Sigmoid colon (tissue), 7 donors: ENCODE measurements around the gene EFCAB10. TPM values are rescaled to one million over a fixed set of nuclear protein-coding genes. Genes with fewer than 3 reads are reported as not detected.
"Not testable (repeated sequence)": the region's sequence is repeated elsewhere in the genome, so short reads cannot be mapped to it uniquely, and the experiment has no call there.

Source experiments
- DNase-seq: peaks from one replicate; pipeline ENCODE4 v3.0.0-alpha.2; 2019
- H3K27ac ChIP-seq, 4 donors: fragments of 200-600 bp; sonication (generic); one replicate each; pipeline ENCODE4 v1.5.1; 2016 to 2019; ENCODE audit warnings: mild to moderate bottlenecking in 1 of 4
- H3K27me3 ChIP-seq, 3 donors: fragments of 200-600 bp; sonication (generic); one replicate each; pipeline ENCODE4 v1.5.1; 2019; ENCODE audit warnings: mild to moderate bottlenecking in 1 of 3
- H3K36me3 ChIP-seq, 4 donors: fragments of 200-600 bp; sonication (generic); one replicate each; pipeline ENCODE4 v1.5.1; 2016 to 2019
- H3K4me1 ChIP-seq, 4 donors: fragments of 200-600 bp; sonication (generic); one replicate each; pipeline ENCODE4 v1.5.1; 2017 to 2019
- H3K4me3 ChIP-seq, 4 donors: fragments of 200-600 bp; sonication (generic); one replicate each; pipeline ENCODE4 v1.5.1; 2017 to 2019; ENCODE audit warnings: mild to moderate bottlenecking in 2 of 4, moderate library complexity in 1 of 4
- H3K9me3 ChIP-seq, 4 donors: fragments of 200-600 bp in 3 of 4; sonication (generic) in 3 of 4; one replicate each; pipeline versions ENCODE4 v1.5.1 to v1.6.1; 2013 to 2019
- CTCF ChIP-seq, 4 experiments: fragments of 450-650 bp in 3 of 4; fragments of 200-600 bp in 1 of 4; IDR thresholded peaks; one replicate each; pipeline ENCODE4 v1.5.1; 2016 to 2019; ENCODE audit warnings: antibody characterized with exemption in 4 of 4, mild to moderate bottlenecking in 3 of 4, moderate library complexity in 2 of 4
- EP300 ChIP-seq, 4 donors: sonication (generic); formaldehyde crosslinking; IDR thresholded peaks; one replicate each; pipeline ENCODE4 v1.6.1; 2017; ENCODE audit warnings: antibody characterized with exemption in 4 of 4
- POLR2A ChIP-seq, 2 donors: fragments of 450-650 bp; IDR thresholded peaks; one replicate each; pipeline ENCODE4 v1.6.1; 2016; ENCODE audit warnings: antibody characterized with exemption in 2 of 2, mild to moderate bottlenecking in 2 of 2, moderate library complexity in 2 of 2
- POLR2AphosphoS5 ChIP-seq, 4 donors: sonication (generic); formaldehyde crosslinking; IDR thresholded peaks; one replicate each; pipeline ENCODE4 v1.6.1; 2017; ENCODE audit warnings: antibody characterized with exemption in 4 of 4
- WGBS, 2 donors: extraction: QIAGEN DNeasy Blood & Tissue Kit; methylation state at CpG; one replicate each; pipeline ENCODE4 v1.1.7; 2013; 5-methylcytosine and 5-hydroxymethylcytosine counted together
- intact Hi-C: fragments of 100-400 bp; cut with DNase I; formaldehyde crosslinking; loops from one replicate; pipeline ENCODE4 v1.15.1; 2023
- polyA plus RNA-seq, 3 donors: library from polyadenylated mRNA; stranded (reverse); fragments of 200-250 nt; gene quantifications; one replicate each; pipeline ENCODE4 v1.2.3, GENCODE V29; 2013
- total RNA-seq, 4 donors: library from RNA; depleted of rRNA; stranded (reverse); fragments of >200 nt; gene quantifications; one replicate each; pipeline ENCODE4 v1.1.0, GENCODE V29; 2016
- donor health status: healthy with polysubstance abuse.
- donor health status: Bipolar disorder and iron deficiency.
- donor health status: healthy.

The EFCAB10 gene
- total and polyA plus RNA-seq, 7 donors: 0.13 TPM; not detected in 6

- no peaks in the 10 kb centered on the region for H3K27me3 ChIP-seq
- H3K36me3 ChIP-seq: no peaks in the 10 kb centered on the region
- no peak for DNase-seq
- no peak for TF ChIP-seq POLR2AphosphoS5 (IDR thresholded peaks at IDR 0.05)
- TF ChIP-seq POLR2A (IDR thresholded peaks at IDR 0.05): no peak
- TF ChIP-seq CTCF (IDR thresholded peaks at IDR 0.05): no peak
- TF ChIP-seq EP300 (IDR thresholded peaks at IDR 0.05): no peak
- no peak overlapping the region for H3K4me3 ChIP-seq
- WGBS, 2 donors: 89 to 91% methylated on average over 6 of the region's 6 CpGs
- peaks cover 0 to 18% (median 15%) of the 10 kb centered on the region in 4 donors for H3K4me1 ChIP-seq
- H3K27ac ChIP-seq: no peak overlapping the region
- intact Hi-C loops: no loop called here
- H3K9me3 ChIP-seq: no peaks in the 10 kb centered on the region
Measured at GRCh38 chr7:105519353-105519752, 61.9 kb downstream of the EFCAB10 start.

DNA sequence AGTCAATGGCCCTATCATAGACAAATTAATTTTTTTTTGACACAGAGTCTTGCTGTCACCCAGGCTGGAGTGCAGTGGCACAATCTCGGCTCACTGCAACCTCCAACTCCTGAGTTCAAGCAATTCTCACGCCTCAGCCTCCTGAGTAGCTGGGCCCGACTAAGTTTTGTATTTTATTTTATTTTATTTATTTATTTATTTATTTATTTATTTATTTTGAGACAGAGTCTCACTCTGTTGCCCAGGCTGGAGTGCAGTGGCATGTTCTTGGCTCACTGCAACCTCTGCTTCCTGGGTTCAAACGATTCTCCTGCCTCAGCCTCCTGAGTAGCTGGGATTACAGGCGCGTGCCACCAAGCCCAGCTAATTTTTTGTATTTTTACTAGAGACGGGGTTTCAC is 65.7 kb downstream of the EFCAB10 start:
- H3K27ac ChIP-seq, intact Hi-C loops, H3K9me3 ChIP-seq, H3K27me3 ChIP-seq, DNase-seq, H3K4me1 ChIP-seq, H3K4me3 ChIP-seq, H3K36me3 ChIP-seq: not testable (repeated sequence)
- 97% methylated on average over 7 of the region's 7 CpGs for WGBS, 2 donors

Other genes with a start within 250 kb of the EFCAB10 start
- gene SRPK2, start 192.6 kb downstream of the EFCAB10 start, total RNA-seq: 10 to 100 TPM; 42.9 to 57.6 (median 56.8) TPM
- gene SRPK2, start 192.6 kb downstream of the EFCAB10 start, polyA plus RNA-seq: 10 to 100 TPM; 12.0 to 15.0 (median 14.0) TPM
- 1 to 10 TPM; 5.8 to 9.1 (median 6.7) TPM for gene PUS7, start 59.2 kb downstream of the EFCAB10 start, total RNA-seq
- 1 to 10 TPM; 1.6 to 6.2 (median 1.8) TPM for gene PUS7, start 59.2 kb downstream of the EFCAB10 start, polyA plus RNA-seq
- 10 to 100 TPM; 15.5 to 22.2 (median 16.6) TPM for gene RINT1, start 49.3 kb downstream of the EFCAB10 start, total RNA-seq
- gene RINT1, start 49.3 kb downstream of the EFCAB10 start, polyA plus RNA-seq: 10 to 100 TPM in 1 of 3 donors, 1 to 10 TPM in 2; 7.9 to 10.8 (median 9.7) TPM